H9 (cell line): ENCODE results near the gene PRICKLE1. TPM values are rescaled to one million over a fixed set of nuclear protein-coding genes. Genes with fewer than 3 reads are reported as not detected.

Experiments
- DNase-seq: peaks from one replicate; pipeline ENCODE4 v3.0.0-alpha.2; 2017
- H2AFZ ChIP-seq: one replicate; pipeline ENCODE4 v1.6.1; 2013; ENCODE audit warnings: mild to moderate bottlenecking, low read length, control low read depth, moderate library complexity
- H2AK5ac ChIP-seq: 2 replicates; pipeline ENCODE4 v1.6.1; 2013; ENCODE audit warnings: low read length, control low read depth, mixed read lengths; ENCODE audit not compliant: insufficient read length
- H2BK120ac ChIP-seq: one replicate; pipeline ENCODE4 v1.6.1; 2013; ENCODE audit warnings: low read depth, mild to moderate bottlenecking, low read length, control low read depth, inconsistent platforms; ENCODE audit not compliant: poor library complexity, severe bottlenecking
- H2BK12ac ChIP-seq: 2 replicates; pipeline ENCODE4 v1.6.1; 2013; ENCODE audit warnings: low read length, control low read depth, mixed read lengths, low read depth; ENCODE audit not compliant: insufficient read length
- H2BK15ac ChIP-seq: 2 replicates; pipeline ENCODE4 v1.6.1; 2013; ENCODE audit warnings: low read depth, low read length, control low read depth
- H2BK20ac ChIP-seq: one replicate; pipeline ENCODE4 v1.6.1; 2013; ENCODE audit warnings: low read depth, mild to moderate bottlenecking, low read length, control low read depth, inconsistent platforms; ENCODE audit not compliant: poor library complexity, severe bottlenecking
- H2BK5ac ChIP-seq: 2 replicates; pipeline ENCODE4 v1.6.1; 2013; ENCODE audit warnings: low read length, control low read depth, mixed read lengths; ENCODE audit not compliant: insufficient read length
- H3K14ac ChIP-seq: 2 replicates; pipeline ENCODE4 v1.6.1; 2013; ENCODE audit warnings: low read length, control low read depth; ENCODE audit not compliant: insufficient read depth
- H3K18ac ChIP-seq: 2 replicates; pipeline ENCODE4 v1.6.1; 2013; ENCODE audit warnings: low read depth, mild to moderate bottlenecking, mixed read lengths, low read length, control low read depth; ENCODE audit not compliant: insufficient read length
- H3K23ac ChIP-seq: 2 replicates; pipeline ENCODE4 v1.6.1; 2013; ENCODE audit warnings: low read length, control low read depth, mixed read lengths, low read depth; ENCODE audit not compliant: insufficient read length
- H3K23me2 ChIP-seq: 2 replicates; pipeline ENCODE4 v1.6.1; 2013; ENCODE audit warnings: low read depth, mild to moderate bottlenecking, mixed read lengths, low read length, control low read depth; ENCODE audit not compliant: insufficient read length, poor library complexity, severe bottlenecking
- H3K27ac ChIP-seq: 2 replicates; pipeline ENCODE4 v1.5.1; 2013; ENCODE audit warnings: low read length, control low read depth, mixed read lengths, low read depth; ENCODE audit not compliant: insufficient read length
- H3K27me3 ChIP-seq: 2 replicates; pipeline ENCODE4 v1.6.1; 2013; ENCODE audit warnings: low read length, control low read depth, inconsistent platforms; ENCODE audit not compliant: insufficient read depth
- H3K4ac ChIP-seq: 2 replicates; pipeline ENCODE4 v1.6.1; 2013; ENCODE audit warnings: low read depth, mild to moderate bottlenecking, control low read depth, inconsistent platforms, low read length, moderate library complexity
- H3K4me1 ChIP-seq: 2 replicates; pipeline ENCODE4 v1.6.1; 2013; ENCODE audit warnings: low read length, control low read depth, inconsistent platforms; ENCODE audit not compliant: insufficient read depth
- H3K4me2 ChIP-seq: 2 replicates; pipeline ENCODE4 v1.6.1; 2013; ENCODE audit warnings: low read length, control low read depth, mixed read lengths; ENCODE audit not compliant: insufficient read length, insufficient read depth
- H3K56ac ChIP-seq: 2 replicates; pipeline ENCODE4 v1.6.1; 2013; ENCODE audit warnings: low read depth, mild to moderate bottlenecking, mixed read lengths, low read length, control low read depth; ENCODE audit not compliant: insufficient read length
- H3K79me1 ChIP-seq: 2 replicates; pipeline ENCODE4 v1.6.1; 2013; ENCODE audit warnings: low read depth, mild to moderate bottlenecking, moderate library complexity, low read length, control low read depth, inconsistent platforms; ENCODE audit not compliant: insufficient read depth, poor library complexity, severe bottlenecking
- H3K79me2 ChIP-seq: 2 replicates; pipeline ENCODE4 v1.6.1; 2013; ENCODE audit warnings: low read length, control low read depth, inconsistent platforms; ENCODE audit not compliant: insufficient read depth
- H3K9ac ChIP-seq: 2 replicates; pipeline ENCODE4 v1.6.1; 2013; ENCODE audit warnings: low read length, control low read depth, mixed read lengths; ENCODE audit not compliant: insufficient read length; ENCODE audit errors: extremely low read depth
- H3K9me3 ChIP-seq: one replicate; pipeline ENCODE4 v1.6.1; 2013; ENCODE audit warnings: low read depth, low read length, inconsistent platforms; ENCODE audit not compliant: control insufficient read depth
- H3T11ph ChIP-seq: one replicate; pipeline ENCODE4 v1.6.1; 2013; ENCODE audit warnings: mild to moderate bottlenecking, low read length, control low read depth, inconsistent platforms
- H4K20me1 ChIP-seq: one replicate; pipeline ENCODE4 v1.6.1; 2013; ENCODE audit not compliant: control insufficient read depth, insufficient read length, insufficient read depth
- H4K5ac ChIP-seq: 2 replicates; pipeline ENCODE4 v1.6.1; 2013; ENCODE audit warnings: low read depth, mild to moderate bottlenecking, mixed read lengths, low read length, control low read depth; ENCODE audit not compliant: insufficient read length
- H4K8ac ChIP-seq: replicated peaks from 2 replicates; pipeline ENCODE4 v1.6.1; 2013; ENCODE audit warnings: low read length, control low read depth, mixed read lengths, low read depth; ENCODE audit not compliant: insufficient read length
- H4K91ac ChIP-seq: 2 replicates; pipeline ENCODE4 v1.6.1; 2013; ENCODE audit warnings: low read depth, mild to moderate bottlenecking, moderate library complexity, mixed read lengths, low read length, control low read depth; ENCODE audit not compliant: insufficient read length
- H3K27ac Mint-ChIP-seq, 3 experiments: 2 replicates in 2 of 3; 3 replicates in 1 of 3; pipeline ENCODE4 v1.8.0; 2020 to 2021; ENCODE audit warnings: mixed read lengths in 3 of 3, mild to moderate bottlenecking in 1 of 3, moderate library complexity in 1 of 3
- H3K27me3 Mint-ChIP-seq: 2 replicates; pipeline ENCODE4 v1.8.0; 2021; ENCODE audit warnings: low read depth, mild to moderate bottlenecking, moderate library complexity, mixed read lengths
- H3K36me3 Mint-ChIP-seq, 3 experiments: 2 replicates in 2 of 3; 3 replicates in 1 of 3; pipeline ENCODE4 v1.8.0; 2020 to 2021; ENCODE audit warnings: low read depth in 3 of 3, mixed read lengths in 3 of 3; ENCODE audit not compliant: insufficient read depth in 1 of 3
- H3K4me1 Mint-ChIP-seq, 2 experiments: 2 replicates each; pipeline ENCODE4 v1.8.0; 2020; ENCODE audit warnings: mixed read lengths in 2 of 2
- H3K4me3 Mint-ChIP-seq, 2 experiments: 2 replicates in 1 of 2; 3 replicates in 1 of 2; pipeline ENCODE4 v1.8.0; 2020 to 2021; ENCODE audit warnings: mild to moderate bottlenecking in 2 of 2, mixed read lengths in 2 of 2, moderate library complexity in 1 of 2
- H3K9me3 Mint-ChIP-seq, 2 experiments: 2 replicates in 1 of 2; 3 replicates in 1 of 2; pipeline ENCODE4 v1.8.0; 2020; ENCODE audit warnings: mild to moderate bottlenecking in 2 of 2, mixed read lengths in 2 of 2, moderate library complexity in 1 of 2
- WGBS: extraction: QIAGEN DNeasy Blood & Tissue Kit; methylation state at CpG from one replicate; pipeline ENCODE4 v1.1.7; 2013; ENCODE audit warnings: missing lambda C conversion rate, low lambda C conversion rate, mixed read lengths; ENCODE audit not compliant: insufficient read length; ENCODE audit errors: extremely low coverage; 5-methylcytosine and 5-hydroxymethylcytosine counted together
- total RNA-seq: library from RNA; stranded (reverse); gene quantifications from 2 replicates; pipeline ENCODE4 v1.2.1, GENCODE V29; 2021
- TF ChIP-seq, protein P1 (sequence below): fragments of 200-600 bp; sonication (generic); conservative IDR thresholded peaks from 3 replicates; pipeline ENCODE4 v1.8.0; 2021; ENCODE audit warnings: antibody characterized with exemption, mild to moderate bottlenecking

PRICKLE1 gene
- total RNA-seq, 1 experiment from 2014 or later = 20.5 TPM

DNA sequence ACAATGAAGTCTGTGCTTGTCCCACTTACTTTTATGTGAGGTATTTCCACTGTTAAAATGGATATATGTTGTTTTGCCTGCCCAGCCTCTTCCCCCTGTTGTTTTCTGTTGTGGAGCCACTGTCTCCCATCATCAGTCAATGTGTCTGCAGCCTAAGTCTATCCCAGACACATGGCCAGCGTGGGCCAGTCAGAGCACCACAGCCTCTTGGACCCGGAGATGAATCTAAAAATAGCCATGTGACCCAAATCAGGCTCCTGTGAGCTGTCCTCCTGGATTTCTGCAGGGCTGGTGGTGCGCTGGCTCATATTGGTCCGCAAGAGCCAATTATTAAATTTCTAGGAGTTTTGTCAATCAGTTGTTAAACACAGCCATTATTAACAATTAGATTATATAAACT is 44.0 kb upstream of the PRICKLE1 start:
- no peak overlapping the region for H3K4me2 ChIP-seq
- Mint-ChIP-seq H3K4me3 (no peak overlapping the region), H3K27me3 (no peaks in the 10 kb centered on the region), H3K9me3 (no peaks in the 10 kb centered on the region), H3K36me3 (peaks cover 0 to 7% (median 0%) of the 10 kb centered on the region in 3 experiments; a peak in 1 of 7 replicates), H3K4me1 (peaks cover 12 to 15% of the 10 kb centered on the region in 2 experiments), H3K27ac (no peak overlapping the region)
- no peaks in the 10 kb centered on the region for H3K4me1 ChIP-seq
- H3K9me3 ChIP-seq = no peaks in the 10 kb centered on the region
- H4K91ac ChIP-seq = no peak overlapping the region
- no peak overlapping the region for H2BK5ac ChIP-seq
- H2BK120ac ChIP-seq = no peak overlapping the region
- H2BK20ac ChIP-seq = no peak overlapping the region
- H3K27ac ChIP-seq = no peak overlapping the region
- H3K23me2 ChIP-seq = no peaks in the 10 kb centered on the region
- no peak overlapping the region for H3T11ph ChIP-seq
- H3K27me3 ChIP-seq = no peaks in the 10 kb centered on the region; the same call in 1 of the 2 replicates
- no peak overlapping the region for H3K14ac ChIP-seq
- H3K56ac ChIP-seq = no peak overlapping the region
- H2AK5ac ChIP-seq = no peak overlapping the region
- no peak overlapping the region for H2BK12ac ChIP-seq
- no peaks in the 10 kb centered on the region for H3K79me2 ChIP-seq
- no peak overlapping the region for H2AFZ ChIP-seq
- TF ChIP-seq, protein P1, sequence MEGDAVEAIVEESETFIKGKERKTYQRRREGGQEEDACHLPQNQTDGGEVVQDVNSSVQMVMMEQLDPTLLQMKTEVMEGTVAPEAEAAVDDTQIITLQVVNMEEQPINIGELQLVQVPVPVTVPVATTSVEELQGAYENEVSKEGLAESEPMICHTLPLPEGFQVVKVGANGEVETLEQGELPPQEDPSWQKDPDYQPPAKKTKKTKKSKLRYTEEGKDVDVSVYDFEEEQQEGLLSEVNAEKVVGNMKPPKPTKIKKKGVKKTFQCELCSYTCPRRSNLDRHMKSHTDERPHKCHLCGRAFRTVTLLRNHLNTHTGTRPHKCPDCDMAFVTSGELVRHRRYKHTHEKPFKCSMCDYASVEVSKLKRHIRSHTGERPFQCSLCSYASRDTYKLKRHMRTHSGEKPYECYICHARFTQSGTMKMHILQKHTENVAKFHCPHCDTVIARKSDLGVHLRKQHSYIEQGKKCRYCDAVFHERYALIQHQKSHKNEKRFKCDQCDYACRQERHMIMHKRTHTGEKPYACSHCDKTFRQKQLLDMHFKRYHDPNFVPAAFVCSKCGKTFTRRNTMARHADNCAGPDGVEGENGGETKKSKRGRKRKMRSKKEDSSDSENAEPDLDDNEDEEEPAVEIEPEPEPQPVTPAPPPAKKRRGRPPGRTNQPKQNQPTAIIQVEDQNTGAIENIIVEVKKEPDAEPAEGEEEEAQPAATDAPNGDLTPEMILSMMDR = no peak
- no peak overlapping the region for H2BK15ac ChIP-seq
- H4K8ac ChIP-seq = no peak overlapping the region
- no peak overlapping the region for H3K4ac ChIP-seq
- WGBS = no CpG with 5 or more reads among the region's 4 CpGs
- H4K5ac ChIP-seq = no peak overlapping the region
- no peak for DNase-seq
- no peaks in the 10 kb centered on the region for H4K20me1 ChIP-seq
- H3K18ac ChIP-seq = no peak overlapping the region
- H3K23ac ChIP-seq = no peak overlapping the region
- no peaks in the 10 kb centered on the region for H3K79me1 ChIP-seq
- no peak overlapping the region for H3K9ac ChIP-seq
